ENCODE results near the gene DNAJA3. TPM values are rescaled to one million over a fixed set of nuclear protein-coding genes. Genes with fewer than 3 reads are reported as not detected.

DNAJA3 gene
- total RNA-seq, 1 donor from 2014 or later, result 77.1 TPM

DNA sequence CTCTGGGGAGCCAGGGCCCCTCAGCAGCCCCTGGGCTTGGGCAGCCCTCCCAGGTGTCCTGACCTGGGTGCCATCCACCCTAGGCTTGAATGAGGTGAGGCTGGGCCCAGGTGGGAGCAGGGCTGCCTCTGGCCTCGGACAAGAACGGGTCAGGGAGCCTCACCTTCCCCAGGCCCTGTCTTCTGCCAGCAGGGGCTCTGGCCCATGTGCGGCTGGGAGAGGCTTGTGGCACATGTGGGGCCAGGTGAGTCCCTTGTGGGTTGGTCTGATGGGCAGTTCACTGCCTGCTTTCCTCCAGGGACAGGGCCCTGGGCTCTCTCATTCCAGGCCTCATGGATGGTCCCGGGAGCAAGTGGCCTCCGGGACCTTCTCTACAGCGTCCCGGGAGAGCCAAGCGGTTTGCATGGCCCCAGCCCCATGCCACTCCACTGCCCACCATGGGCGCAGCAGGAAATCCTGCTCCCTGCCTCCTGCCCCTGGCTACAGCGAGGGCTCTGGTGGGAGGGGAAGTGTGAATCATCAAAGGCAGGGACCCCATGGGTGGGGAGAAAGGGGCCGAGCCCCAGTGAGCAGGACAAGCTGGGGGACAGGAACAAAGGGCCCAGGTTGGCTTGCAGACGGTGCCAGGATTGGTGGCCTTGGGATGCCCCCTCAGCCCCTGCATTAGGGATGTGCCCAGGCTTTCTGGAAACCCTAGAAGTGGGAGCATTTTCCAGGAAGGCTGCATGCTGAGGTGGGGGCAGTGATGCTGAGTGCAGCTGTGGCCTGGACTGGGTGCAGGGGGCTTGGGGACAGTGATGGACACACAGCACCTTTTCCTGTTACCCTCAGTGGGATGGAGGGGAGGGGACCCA lies 41.9 kb upstream of the DNAJA3 start:
- no peaks in the 10 kb centered on the region for H3K9me3 Mint-ChIP-seq
- no peak overlapping the region for H3K27ac Mint-ChIP-seq
- peaks cover 12% of the 10 kb centered on the region for H3K36me3 Mint-ChIP-seq (ENCODE audit: low read depth)

DNA sequence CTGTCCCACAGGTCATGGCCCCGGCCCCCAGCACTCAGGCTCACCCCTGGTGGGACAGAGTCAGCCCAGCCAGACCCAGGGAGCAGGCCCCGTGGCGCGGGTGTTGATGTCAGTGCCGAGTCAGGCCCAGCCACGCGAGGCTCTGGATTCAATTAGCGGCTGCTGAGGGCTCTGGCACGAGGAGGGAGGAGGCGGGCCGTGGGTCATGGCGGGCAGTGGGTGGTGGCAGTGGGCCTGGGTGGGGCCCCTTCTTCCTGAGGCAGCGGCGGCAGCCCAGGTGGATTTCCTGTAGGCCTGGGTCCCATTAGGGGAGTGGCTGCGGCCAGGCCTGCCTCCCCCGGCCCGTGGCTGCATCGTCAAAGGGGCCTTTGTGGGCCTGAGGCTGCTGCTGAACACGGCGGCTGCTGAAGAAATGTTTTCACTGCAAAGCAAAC lies 41.1 kb upstream of the DNAJA3 start:
- no peak for DNase-seq (ENCODE audit: low spot score)
- Mint-ChIP-seq H3K9me3 (no peaks in the 10 kb centered on the region), H3K4me1 (ENCODE audit: low read depth) (no peaks in the 10 kb centered on the region), H3K4me3 (ENCODE audit: low read depth) (no peak overlapping the region), H3K27ac (no peak overlapping the region), H3K27me3 (ENCODE audit: low read depth) (no peaks in the 10 kb centered on the region), H3K36me3 (ENCODE audit: low read depth) (peaks cover 12% of the 10 kb centered on the region)
- intact Hi-C loops (cut with micrococcal nuclease), result no loop called here

More for the DNA sequence above, 41.9 kb upstream of the DNAJA3 start:
- DNase-seq (ENCODE audit: low spot score), result no peak
- intact Hi-C loops (cut with micrococcal nuclease), result no loop called here
- no peaks in the 10 kb centered on the region for H3K27me3 Mint-ChIP-seq (ENCODE audit: low read depth)
- no peak overlapping the region for H3K4me3 Mint-ChIP-seq (ENCODE audit: low read depth)
- H3K4me1 Mint-ChIP-seq (ENCODE audit: low read depth), result no peaks in the 10 kb centered on the region

DNA sequence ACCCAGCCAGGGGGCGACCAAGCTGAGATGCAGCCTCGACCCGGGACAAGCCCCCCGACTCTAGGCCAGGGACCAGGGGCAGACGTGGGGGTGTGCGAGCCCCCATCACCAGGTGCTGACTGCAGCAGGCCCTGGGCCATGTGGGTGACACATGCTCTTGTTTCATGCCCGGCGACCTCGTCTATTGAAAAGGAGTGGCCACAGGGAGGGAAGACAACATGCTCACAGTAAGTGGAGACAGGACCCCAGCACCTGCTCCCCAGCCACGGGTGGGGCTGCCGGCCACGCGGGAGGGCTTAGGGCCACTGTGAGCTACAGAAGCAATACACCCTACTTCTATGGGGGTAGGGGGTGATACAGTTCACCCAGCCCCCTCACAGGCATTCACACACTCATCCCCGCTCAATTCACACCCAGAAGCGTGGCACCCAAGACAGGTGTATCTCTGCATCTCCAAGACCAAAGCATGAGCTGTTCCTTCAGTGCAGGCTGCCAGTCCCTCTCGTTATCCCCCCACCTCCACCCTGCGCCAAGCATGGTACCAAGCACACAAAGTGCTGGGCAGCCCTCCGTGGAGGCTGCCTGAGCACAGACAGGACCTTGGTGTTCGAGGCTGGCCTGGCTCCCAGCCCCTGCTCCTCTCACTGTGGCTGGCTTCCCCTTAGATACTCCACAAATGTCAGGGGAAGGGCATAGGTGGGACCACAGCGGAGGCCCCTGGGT lies 40.4 kb upstream of the DNAJA3 start:
- DNase-seq (ENCODE audit: low spot score), result no peak
- H3K36me3 Mint-ChIP-seq (ENCODE audit: low read depth), result peaks cover 12% of the 10 kb centered on the region
- H3K4me3 Mint-ChIP-seq (ENCODE audit: low read depth), result no peak overlapping the region
- intact Hi-C loops (cut with micrococcal nuclease), result no loop called here
- H3K4me1 Mint-ChIP-seq (ENCODE audit: low read depth), result no peaks in the 10 kb centered on the region
- H3K9me3 Mint-ChIP-seq, result no peaks in the 10 kb centered on the region
- H3K27me3 Mint-ChIP-seq (ENCODE audit: low read depth), result no peaks in the 10 kb centered on the region
- no peak overlapping the region for H3K27ac Mint-ChIP-seq

DNA sequence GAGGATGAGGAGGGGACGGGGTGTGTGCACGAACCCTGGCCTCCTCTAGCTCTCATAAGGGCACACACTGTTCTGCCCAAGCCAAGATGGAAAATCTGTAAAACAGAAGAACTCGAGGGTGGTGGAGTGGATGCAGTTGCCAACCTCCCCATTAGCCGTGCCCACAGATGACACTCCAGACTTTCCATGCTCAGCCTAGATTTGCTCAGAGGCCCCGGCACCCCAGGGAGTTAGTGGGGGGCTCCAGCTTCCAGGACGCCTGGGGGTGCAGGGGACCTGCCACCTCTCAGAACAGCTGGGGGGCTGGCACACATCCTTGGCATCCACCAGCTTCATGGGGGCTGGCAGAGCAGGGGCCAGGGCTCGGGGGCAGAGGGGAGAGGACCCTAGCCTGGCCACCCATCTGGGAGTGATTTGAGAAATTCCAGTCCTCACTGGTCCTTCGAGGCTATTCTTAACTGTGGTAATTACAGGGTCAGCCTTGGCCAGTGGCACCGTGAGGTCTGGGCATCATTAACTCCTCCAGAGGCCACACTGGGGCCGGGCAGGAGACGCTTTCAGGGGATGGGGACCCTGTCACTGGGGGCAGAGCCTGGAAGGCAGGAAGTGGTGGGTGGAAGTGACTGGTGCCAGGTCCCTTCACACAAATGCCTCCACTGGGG lies 39.7 kb upstream of the DNAJA3 start:
- DNase-seq (ENCODE audit: low spot score), result no peak
- H3K4me3 Mint-ChIP-seq (ENCODE audit: low read depth), result no peak overlapping the region
- no peaks in the 10 kb centered on the region for H3K4me1 Mint-ChIP-seq (ENCODE audit: low read depth)
- no peaks in the 10 kb centered on the region for H3K9me3 Mint-ChIP-seq
- intact Hi-C loops (cut with micrococcal nuclease), result no loop called here
- H3K27ac Mint-ChIP-seq, result no peak overlapping the region
- H3K27me3 Mint-ChIP-seq (ENCODE audit: low read depth), result no peaks in the 10 kb centered on the region
- peaks cover 12% of the 10 kb centered on the region for H3K36me3 Mint-ChIP-seq (ENCODE audit: low read depth)

DNA sequence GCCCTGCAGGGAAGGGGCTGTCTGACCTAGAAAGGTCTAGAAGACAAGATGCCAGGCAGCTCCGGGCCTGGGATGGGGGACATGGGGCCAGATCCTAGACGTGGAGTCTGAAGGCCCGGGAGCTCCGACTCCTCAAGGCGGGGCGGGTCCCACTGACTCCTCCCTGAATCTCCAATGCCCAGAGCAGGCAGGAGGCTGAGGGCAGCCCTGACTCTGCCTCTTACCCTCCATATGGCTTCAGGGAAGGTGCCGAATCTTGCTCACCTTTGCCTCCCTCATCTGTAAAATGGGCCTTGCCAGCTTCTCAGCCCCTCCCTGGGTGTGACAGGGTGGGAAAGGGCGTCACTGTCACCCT lies 39.2 kb upstream of the DNAJA3 start:
- Mint-ChIP-seq H3K36me3 (ENCODE audit: low read depth) (peaks cover 12% of the 10 kb centered on the region), H3K9me3 (no peaks in the 10 kb centered on the region), H3K27me3 (ENCODE audit: low read depth) (no peaks in the 10 kb centered on the region), H3K4me3 (ENCODE audit: low read depth) (no peak overlapping the region), H3K4me1 (ENCODE audit: low read depth) (no peaks in the 10 kb centered on the region), H3K27ac (no peak overlapping the region)
- DNase-seq (ENCODE audit: low spot score), result no peak
- intact Hi-C loops (cut with micrococcal nuclease), result no loop called here

DNA sequence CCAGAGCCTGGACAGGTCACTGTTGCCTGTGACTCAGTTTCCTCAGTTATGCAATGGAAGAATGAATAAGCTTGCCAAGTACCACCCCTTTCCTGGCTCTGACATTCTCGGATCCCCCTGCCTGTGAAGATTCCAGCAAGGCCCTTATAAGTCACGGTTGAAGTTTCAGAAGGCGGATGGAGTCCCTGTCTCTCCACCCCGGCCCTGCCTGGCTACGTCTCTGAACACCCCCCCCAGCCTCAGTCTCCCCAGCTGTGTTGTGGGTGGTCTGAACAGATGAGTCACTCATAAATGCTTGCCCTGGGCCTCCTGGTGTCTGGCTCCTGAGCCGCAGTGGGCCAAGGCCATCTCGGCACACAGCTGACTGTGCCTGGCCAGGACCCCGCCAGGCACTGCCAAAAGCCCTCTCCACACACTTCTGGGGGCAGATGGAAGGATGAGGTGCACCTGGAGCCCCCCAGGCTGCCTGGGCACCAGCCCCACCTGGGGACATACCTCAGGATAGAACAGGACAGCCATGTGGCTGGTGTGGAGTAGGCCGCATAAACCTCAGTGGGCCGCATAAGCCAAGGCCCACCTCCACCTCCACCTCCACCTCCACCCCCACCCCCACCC lies 38.6 kb upstream of the DNAJA3 start:
- no peaks in the 10 kb centered on the region for H3K27me3 Mint-ChIP-seq (ENCODE audit: low read depth)
- H3K9me3 Mint-ChIP-seq, result no peaks in the 10 kb centered on the region
- DNase-seq (ENCODE audit: low spot score), result no peak
- H3K4me1 Mint-ChIP-seq (ENCODE audit: low read depth), result no peaks in the 10 kb centered on the region
- no peak overlapping the region for H3K4me3 Mint-ChIP-seq (ENCODE audit: low read depth)
- H3K27ac Mint-ChIP-seq, result no peak overlapping the region
- intact Hi-C loops (cut with micrococcal nuclease), result no loop called here
- peaks cover 12% of the 10 kb centered on the region for H3K36me3 Mint-ChIP-seq (ENCODE audit: low read depth)

DNA sequence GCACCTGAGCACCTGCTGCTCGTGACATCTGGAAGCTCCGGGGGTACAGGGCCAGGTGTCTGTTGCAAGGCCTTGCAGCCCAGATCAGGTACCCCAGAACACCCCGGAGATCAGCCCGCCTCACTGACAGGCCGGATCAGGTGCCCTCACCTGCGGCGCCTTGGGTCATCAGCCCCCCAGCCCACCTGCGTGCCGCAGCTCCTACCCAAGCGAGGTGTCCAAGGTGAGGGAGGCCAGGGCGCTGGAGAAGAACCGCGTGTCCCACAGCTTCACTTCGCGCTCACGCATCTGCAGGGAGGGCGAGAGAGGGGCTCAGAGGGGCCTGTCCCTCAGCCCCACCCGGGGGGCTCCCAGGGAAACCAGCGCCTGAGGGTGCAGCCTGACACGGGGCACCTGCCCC lies 37.9 kb upstream of the DNAJA3 start:
- peaks cover 12% of the 10 kb centered on the region for H3K36me3 Mint-ChIP-seq (ENCODE audit: low read depth)
- no peak for DNase-seq (ENCODE audit: low spot score)

DNA sequence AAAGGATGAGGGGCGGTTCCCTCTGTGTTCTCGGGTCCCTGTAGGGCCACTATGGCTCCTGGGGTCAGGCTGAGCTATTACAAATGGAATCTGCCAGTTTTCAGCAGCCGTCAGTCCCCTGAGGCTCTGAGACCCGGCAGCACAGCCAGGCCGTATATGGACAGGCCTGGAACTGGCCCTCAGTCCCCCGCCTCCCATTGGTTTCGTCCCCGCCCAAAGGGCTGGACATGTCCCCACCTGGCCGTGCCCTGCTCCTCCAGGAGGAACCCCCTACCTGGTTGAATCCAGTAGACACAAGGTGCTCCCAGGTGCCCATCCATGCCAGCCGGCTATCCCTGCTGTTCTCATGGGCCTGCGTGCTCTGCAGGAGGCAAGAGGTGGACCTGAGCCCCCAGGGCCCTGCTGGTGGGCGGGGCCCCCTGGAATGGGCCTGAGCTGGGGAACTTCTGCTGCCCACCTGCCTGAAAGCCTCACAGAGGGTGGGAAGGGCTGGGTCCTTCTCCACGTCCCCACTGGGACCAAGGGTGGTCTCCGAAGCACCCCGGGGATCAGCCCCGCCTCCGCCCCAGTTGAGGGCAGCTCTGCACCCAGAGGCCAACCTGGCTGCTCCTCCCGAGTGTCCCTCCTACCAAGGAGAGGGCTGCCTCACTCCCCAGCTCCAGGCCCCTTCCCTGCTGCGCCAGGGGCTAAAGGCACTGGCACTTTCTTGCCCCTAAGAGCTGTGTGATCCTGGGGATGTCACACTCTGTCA lies 37.2 kb upstream of the DNAJA3 start:
- no peaks in the 10 kb centered on the region for H3K4me1 Mint-ChIP-seq (ENCODE audit: low read depth)
- H3K27me3 Mint-ChIP-seq (ENCODE audit: low read depth), result no peaks in the 10 kb centered on the region
- H3K4me3 Mint-ChIP-seq (ENCODE audit: low read depth), result no peak overlapping the region
- H3K9me3 Mint-ChIP-seq, result no peaks in the 10 kb centered on the region
- H3K36me3 Mint-ChIP-seq (ENCODE audit: low read depth), result peaks cover 7% of the 10 kb centered on the region
- no peak overlapping the region for H3K27ac Mint-ChIP-seq
- no peak for DNase-seq (ENCODE audit: low spot score)
- intact Hi-C loops (cut with micrococcal nuclease), result no loop called here

More for the DNA sequence above, 37.9 kb upstream of the DNAJA3 start:
- no peaks in the 10 kb centered on the region for H3K27me3 Mint-ChIP-seq (ENCODE audit: low read depth)
- H3K27ac Mint-ChIP-seq, result no peak overlapping the region
- intact Hi-C loops (cut with micrococcal nuclease), result no loop called here
- H3K4me3 Mint-ChIP-seq (ENCODE audit: low read depth), result no peak overlapping the region
- H3K9me3 Mint-ChIP-seq, result no peaks in the 10 kb centered on the region
- no peaks in the 10 kb centered on the region for H3K4me1 Mint-ChIP-seq (ENCODE audit: low read depth)

DNA sequence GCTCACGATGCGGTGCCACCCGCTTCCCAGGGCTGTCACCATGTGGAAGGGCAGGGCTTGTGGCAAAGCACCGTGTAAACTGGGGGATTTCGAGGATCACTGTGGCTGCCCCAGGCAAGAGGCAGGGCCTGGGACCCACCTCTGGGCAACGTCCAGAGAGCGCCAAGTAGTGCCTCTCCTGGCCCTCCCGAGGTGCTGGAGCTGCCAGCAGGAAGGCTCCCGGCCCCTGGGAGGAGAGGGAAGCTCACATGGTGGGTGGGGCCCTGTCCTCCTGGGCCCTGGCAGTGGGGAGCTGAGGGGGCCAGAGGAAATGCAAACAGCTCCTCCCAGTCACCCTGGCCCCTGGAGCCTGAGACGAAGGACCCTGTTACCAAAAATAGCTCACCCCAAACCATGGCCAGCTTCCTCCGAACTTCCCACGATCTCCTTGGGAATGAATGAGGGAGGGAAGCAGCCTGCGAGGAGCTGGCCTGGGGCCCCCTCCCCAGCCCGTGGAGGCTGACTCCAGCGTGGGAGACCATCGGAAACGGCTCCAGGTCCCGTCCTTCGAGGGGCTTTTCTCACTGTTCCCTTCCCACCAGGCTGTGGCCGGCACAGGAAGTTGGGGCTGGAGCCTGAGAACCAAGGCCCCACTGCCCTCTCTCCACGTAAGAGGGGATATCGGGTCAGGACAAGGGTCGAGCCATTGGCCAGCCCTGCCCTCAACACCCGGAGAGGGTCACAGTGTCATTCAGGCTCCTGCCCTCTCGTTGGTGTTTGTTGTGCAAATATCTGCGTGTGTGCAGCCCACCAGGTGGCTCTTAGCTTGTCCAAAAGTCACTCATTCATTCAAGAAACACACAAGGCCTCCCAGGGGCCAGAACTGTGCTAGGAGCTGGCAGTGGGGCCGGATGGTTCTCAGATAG lies 36.4 kb upstream of the DNAJA3 start:
- Mint-ChIP-seq H3K4me3 (ENCODE audit: low read depth) (no peak overlapping the region), H3K36me3 (ENCODE audit: low read depth) (peaks cover 7% of the 10 kb centered on the region), H3K9me3 (no peaks in the 10 kb centered on the region), H3K27me3 (ENCODE audit: low read depth) (no peaks in the 10 kb centered on the region), H3K4me1 (ENCODE audit: low read depth) (no peaks in the 10 kb centered on the region), H3K27ac (no peak overlapping the region)
- no peak for DNase-seq (ENCODE audit: low spot score)
- intact Hi-C loops (cut with micrococcal nuclease), result no loop called here

DNA sequence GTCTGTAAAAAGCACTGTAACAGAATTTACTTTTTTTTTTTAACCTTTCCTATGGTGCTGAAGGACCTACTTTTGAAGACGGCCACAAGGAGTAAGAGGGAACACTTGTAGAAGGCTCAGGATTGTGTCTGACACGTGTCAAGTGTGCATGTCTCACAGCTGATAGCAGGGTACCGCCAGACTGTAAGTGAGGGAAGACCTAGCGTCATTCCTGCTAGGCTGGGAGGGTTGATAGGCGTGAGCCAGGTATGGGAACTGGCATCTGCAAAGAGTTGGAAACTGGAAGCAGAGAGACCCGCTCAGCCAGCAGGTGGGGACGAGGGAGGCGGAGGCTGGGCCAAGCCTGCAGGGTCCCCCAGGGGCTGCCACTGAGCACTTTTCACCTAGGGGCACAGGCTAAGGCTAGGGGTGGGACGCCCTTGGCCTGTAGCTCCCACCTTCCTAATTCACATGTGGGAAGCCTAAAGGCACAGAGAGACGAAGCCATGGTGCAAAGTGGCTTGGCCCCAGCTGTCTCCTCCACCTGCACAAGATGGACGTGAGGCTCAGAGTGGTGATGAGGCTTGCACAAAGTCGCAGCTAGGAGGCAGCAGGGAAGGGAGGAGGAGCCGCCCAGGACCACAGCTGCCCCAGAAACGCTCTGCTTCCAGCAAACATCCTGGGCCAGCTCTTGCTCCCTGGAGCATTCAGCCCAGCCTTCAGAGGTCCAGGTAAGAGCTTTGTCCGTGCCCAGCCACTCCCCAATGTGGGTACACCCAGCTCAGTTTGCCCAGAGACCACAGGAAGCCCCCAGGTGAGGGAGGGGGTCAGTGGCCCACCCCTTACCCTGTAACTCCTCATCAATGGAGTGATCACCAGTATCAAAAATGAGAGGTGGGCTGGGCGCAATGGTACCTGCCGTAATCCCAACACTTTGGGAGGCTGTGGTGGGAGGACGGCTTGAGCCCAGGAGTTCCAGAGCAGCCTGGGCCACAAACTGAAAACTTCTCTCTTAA lies 35.1 kb upstream of the DNAJA3 start:
- Mint-ChIP-seq H3K4me3 (ENCODE audit: low read depth) (no peak overlapping the region), H3K27me3 (ENCODE audit: low read depth) (no peaks in the 10 kb centered on the region), H3K4me1 (ENCODE audit: low read depth) (no peaks in the 10 kb centered on the region), H3K9me3 (no peaks in the 10 kb centered on the region), H3K36me3 (ENCODE audit: low read depth) (peaks cover 11% of the 10 kb centered on the region), H3K27ac (no peak overlapping the region)
- intact Hi-C loops (cut with micrococcal nuclease), result no loop called here
- DNase-seq (ENCODE audit: low spot score), result no peak

Data from activated T-helper 2 cell treated with anti-CD3 and anti-CD28 coated beads, Interferon-gamma antibody, Interleukin-2, Interleukin-4, amounts not matched to agents 10 μg/mL and 5 μg/mL and 100 μg/mL, durations not matched to agents 14 hours and 24 hours and 36 hours (primary cell).